H9 (cell line): ENCODE data around the gene UGT2B15. TPM values are rescaled to one million over a fixed set of nuclear protein-coding genes. Genes with fewer than 3 reads are reported as not detected.

Source experiments
- DNase-seq: peaks from one replicate; pipeline ENCODE4 v3.0.0-alpha.2; 2017
- H2AFZ ChIP-seq: one replicate; pipeline ENCODE4 v1.6.1; 2013; ENCODE audit warnings: mild to moderate bottlenecking, low read length, control low read depth, moderate library complexity
- H2AK5ac ChIP-seq: 2 replicates; pipeline ENCODE4 v1.6.1; 2013; ENCODE audit warnings: low read length, control low read depth, mixed read lengths; ENCODE audit not compliant: insufficient read length
- H2BK120ac ChIP-seq: one replicate; pipeline ENCODE4 v1.6.1; 2013; ENCODE audit warnings: low read depth, mild to moderate bottlenecking, low read length, control low read depth, inconsistent platforms; ENCODE audit not compliant: poor library complexity, severe bottlenecking
- H2BK12ac ChIP-seq: 2 replicates; pipeline ENCODE4 v1.6.1; 2013; ENCODE audit warnings: low read length, control low read depth, mixed read lengths, low read depth; ENCODE audit not compliant: insufficient read length
- H2BK15ac ChIP-seq: 2 replicates; pipeline ENCODE4 v1.6.1; 2013; ENCODE audit warnings: low read depth, low read length, control low read depth
- H2BK20ac ChIP-seq: one replicate; pipeline ENCODE4 v1.6.1; 2013; ENCODE audit warnings: low read depth, mild to moderate bottlenecking, low read length, control low read depth, inconsistent platforms; ENCODE audit not compliant: poor library complexity, severe bottlenecking
- H2BK5ac ChIP-seq: 2 replicates; pipeline ENCODE4 v1.6.1; 2013; ENCODE audit warnings: low read length, control low read depth, mixed read lengths; ENCODE audit not compliant: insufficient read length
- H3K14ac ChIP-seq: 2 replicates; pipeline ENCODE4 v1.6.1; 2013; ENCODE audit warnings: low read length, control low read depth; ENCODE audit not compliant: insufficient read depth
- H3K18ac ChIP-seq: 2 replicates; pipeline ENCODE4 v1.6.1; 2013; ENCODE audit warnings: low read depth, mild to moderate bottlenecking, mixed read lengths, low read length, control low read depth; ENCODE audit not compliant: insufficient read length
- H3K23ac ChIP-seq: 2 replicates; pipeline ENCODE4 v1.6.1; 2013; ENCODE audit warnings: low read length, control low read depth, mixed read lengths, low read depth; ENCODE audit not compliant: insufficient read length
- H3K23me2 ChIP-seq: 2 replicates; pipeline ENCODE4 v1.6.1; 2013; ENCODE audit warnings: low read depth, mild to moderate bottlenecking, mixed read lengths, low read length, control low read depth; ENCODE audit not compliant: insufficient read length, poor library complexity, severe bottlenecking
- H3K27ac ChIP-seq: 2 replicates; pipeline ENCODE4 v1.5.1; 2013; ENCODE audit warnings: low read length, control low read depth, mixed read lengths, low read depth; ENCODE audit not compliant: insufficient read length
- H3K27me3 ChIP-seq: 2 replicates; pipeline ENCODE4 v1.6.1; 2013; ENCODE audit warnings: low read length, control low read depth, inconsistent platforms; ENCODE audit not compliant: insufficient read depth
- H3K4ac ChIP-seq: 2 replicates; pipeline ENCODE4 v1.6.1; 2013; ENCODE audit warnings: low read depth, mild to moderate bottlenecking, control low read depth, inconsistent platforms, low read length, moderate library complexity
- H3K4me1 ChIP-seq: 2 replicates; pipeline ENCODE4 v1.6.1; 2013; ENCODE audit warnings: low read length, control low read depth, inconsistent platforms; ENCODE audit not compliant: insufficient read depth
- H3K4me2 ChIP-seq: 2 replicates; pipeline ENCODE4 v1.6.1; 2013; ENCODE audit warnings: low read length, control low read depth, mixed read lengths; ENCODE audit not compliant: insufficient read length, insufficient read depth
- H3K56ac ChIP-seq: 2 replicates; pipeline ENCODE4 v1.6.1; 2013; ENCODE audit warnings: low read depth, mild to moderate bottlenecking, mixed read lengths, low read length, control low read depth; ENCODE audit not compliant: insufficient read length
- H3K79me1 ChIP-seq: 2 replicates; pipeline ENCODE4 v1.6.1; 2013; ENCODE audit warnings: low read depth, mild to moderate bottlenecking, moderate library complexity, low read length, control low read depth, inconsistent platforms; ENCODE audit not compliant: insufficient read depth, poor library complexity, severe bottlenecking
- H3K79me2 ChIP-seq: 2 replicates; pipeline ENCODE4 v1.6.1; 2013; ENCODE audit warnings: low read length, control low read depth, inconsistent platforms; ENCODE audit not compliant: insufficient read depth
- H3K9ac ChIP-seq: 2 replicates; pipeline ENCODE4 v1.6.1; 2013; ENCODE audit warnings: low read length, control low read depth, mixed read lengths; ENCODE audit not compliant: insufficient read length; ENCODE audit errors: extremely low read depth
- H3K9me3 ChIP-seq: one replicate; pipeline ENCODE4 v1.6.1; 2013; ENCODE audit warnings: low read depth, low read length, inconsistent platforms; ENCODE audit not compliant: control insufficient read depth
- H3T11ph ChIP-seq: one replicate; pipeline ENCODE4 v1.6.1; 2013; ENCODE audit warnings: mild to moderate bottlenecking, low read length, control low read depth, inconsistent platforms
- H4K20me1 ChIP-seq: one replicate; pipeline ENCODE4 v1.6.1; 2013; ENCODE audit not compliant: control insufficient read depth, insufficient read length, insufficient read depth
- H4K5ac ChIP-seq: 2 replicates; pipeline ENCODE4 v1.6.1; 2013; ENCODE audit warnings: low read depth, mild to moderate bottlenecking, mixed read lengths, low read length, control low read depth; ENCODE audit not compliant: insufficient read length
- H4K8ac ChIP-seq: replicated peaks from 2 replicates; pipeline ENCODE4 v1.6.1; 2013; ENCODE audit warnings: low read length, control low read depth, mixed read lengths, low read depth; ENCODE audit not compliant: insufficient read length
- H4K91ac ChIP-seq: 2 replicates; pipeline ENCODE4 v1.6.1; 2013; ENCODE audit warnings: low read depth, mild to moderate bottlenecking, moderate library complexity, mixed read lengths, low read length, control low read depth; ENCODE audit not compliant: insufficient read length
- H3K27ac Mint-ChIP-seq, 3 experiments: 2 replicates in 2 of 3; 3 replicates in 1 of 3; pipeline ENCODE4 v1.8.0; 2020 to 2021; ENCODE audit warnings: mixed read lengths in 3 of 3, mild to moderate bottlenecking in 1 of 3, moderate library complexity in 1 of 3
- H3K27me3 Mint-ChIP-seq: 2 replicates; pipeline ENCODE4 v1.8.0; 2021; ENCODE audit warnings: low read depth, mild to moderate bottlenecking, moderate library complexity, mixed read lengths
- H3K36me3 Mint-ChIP-seq, 3 experiments: 2 replicates in 2 of 3; 3 replicates in 1 of 3; pipeline ENCODE4 v1.8.0; 2020 to 2021; ENCODE audit warnings: low read depth in 3 of 3, mixed read lengths in 3 of 3; ENCODE audit not compliant: insufficient read depth in 1 of 3
- H3K4me1 Mint-ChIP-seq, 2 experiments: 2 replicates each; pipeline ENCODE4 v1.8.0; 2020; ENCODE audit warnings: mixed read lengths in 2 of 2
- H3K4me3 Mint-ChIP-seq, 2 experiments: 2 replicates in 1 of 2; 3 replicates in 1 of 2; pipeline ENCODE4 v1.8.0; 2020 to 2021; ENCODE audit warnings: mild to moderate bottlenecking in 2 of 2, mixed read lengths in 2 of 2, moderate library complexity in 1 of 2
- H3K9me3 Mint-ChIP-seq, 2 experiments: 2 replicates in 1 of 2; 3 replicates in 1 of 2; pipeline ENCODE4 v1.8.0; 2020; ENCODE audit warnings: mild to moderate bottlenecking in 2 of 2, mixed read lengths in 2 of 2, moderate library complexity in 1 of 2
- CTCF ChIP-seq: fragments of 200-600 bp; sonication (generic); conservative IDR thresholded peaks from 3 replicates; pipeline ENCODE4 v1.8.0; 2021; ENCODE audit warnings: antibody characterized with exemption, mild to moderate bottlenecking
- WGBS: extraction: QIAGEN DNeasy Blood & Tissue Kit; methylation state at CpG from one replicate; pipeline ENCODE4 v1.1.7; 2013; ENCODE audit warnings: missing lambda C conversion rate, low lambda C conversion rate, mixed read lengths; ENCODE audit not compliant: insufficient read length; ENCODE audit errors: extremely low coverage; 5-methylcytosine and 5-hydroxymethylcytosine counted together
- total RNA-seq: library from RNA; stranded (reverse); gene quantifications from 2 replicates; pipeline ENCODE4 v1.2.1, GENCODE V29; 2021

Gene UGT2B15
- total RNA-seq, 1 experiment from 2014 or later = not detected

DNA sequence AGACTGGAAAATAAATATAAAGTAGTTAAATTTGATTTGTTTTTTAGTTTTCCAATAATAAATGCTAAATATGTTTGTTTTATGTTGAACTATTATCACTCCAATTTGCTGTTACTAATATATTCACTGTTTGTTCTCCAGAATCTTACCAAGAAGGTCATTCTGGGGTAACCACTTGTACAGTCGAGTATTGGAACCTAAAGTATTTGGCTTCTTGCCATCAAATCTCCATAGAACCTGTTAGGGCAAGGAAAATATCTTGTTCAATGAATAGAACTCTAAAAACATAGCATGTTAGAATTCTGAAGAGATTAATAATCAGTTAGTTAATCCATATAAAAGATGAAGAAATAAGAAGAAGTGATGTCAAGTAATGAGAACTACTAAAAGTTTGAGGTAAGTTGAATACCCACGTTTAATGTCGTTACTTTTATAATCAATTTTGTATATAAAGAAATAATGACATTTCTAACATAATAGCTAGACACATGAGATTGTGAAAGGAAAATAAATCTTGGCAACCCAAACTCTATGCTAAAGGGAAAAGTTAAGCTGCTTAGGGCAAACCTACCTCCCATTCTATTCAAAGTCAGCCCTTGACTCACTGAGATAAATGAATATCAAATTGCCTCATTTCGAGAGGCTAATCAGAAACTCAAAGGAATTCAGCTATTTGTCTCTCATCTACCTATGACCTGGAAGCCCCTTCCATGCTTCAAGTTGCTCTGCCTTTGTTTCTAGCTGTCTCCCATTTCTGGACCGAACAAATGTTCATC, 15.3 kb downstream of the UGT2B15 start:
- Histone ChIP-seq H3K18ac (no peak overlapping the region), H3K4me1 (peaks cover 8% of the 10 kb centered on the region; the same call in 1 of the 2 replicates), H3K23ac (no peak overlapping the region), H2BK120ac (no peak overlapping the region), H2BK20ac (no peak overlapping the region), H3K79me1 (no peaks in the 10 kb centered on the region), H4K20me1 (no peaks in the 10 kb centered on the region), H4K8ac (no peak overlapping the region), H2AFZ (no peak overlapping the region), H3K27ac (no peak overlapping the region), H3K4ac (no peak overlapping the region), H4K91ac (no peak overlapping the region), H4K5ac (no peak overlapping the region), H3K14ac (no peak overlapping the region), H3K27me3 (no peaks in the 10 kb centered on the region), H3K56ac (no peak overlapping the region), H3K23me2 (no peaks in the 10 kb centered on the region), H3T11ph (no peak overlapping the region), H3K4me2 (no peak overlapping the region), H2BK5ac (no peak overlapping the region), H2BK15ac (no peak overlapping the region), H3K9ac (no peak overlapping the region), H3K9me3 (no peaks in the 10 kb centered on the region), H3K79me2 (no peaks in the 10 kb centered on the region), H2BK12ac (no peak overlapping the region), H2AK5ac (no peak overlapping the region)
- no peak overlapping the region for H3K4me3 Mint-ChIP-seq
- no peak for TF ChIP-seq CTCF
- H3K9me3 Mint-ChIP-seq = peaks cover 5% of the 10 kb centered on the region in 2 experiments; a peak in 4 of 5 replicates
- no CpG with 5 or more reads among the region's 5 CpGs for WGBS
- peaks cover 28 to 32% of the 10 kb centered on the region in 2 experiments for H3K4me1 Mint-ChIP-seq
- no peaks in the 10 kb centered on the region for H3K27me3 Mint-ChIP-seq
- no peak for DNase-seq
- H3K36me3 Mint-ChIP-seq = peaks cover 3 to 10% (median 4%) of the 10 kb centered on the region in 3 experiments; a peak in 6 of 7 replicates
- no peak overlapping the region; a peak in 2 of 7 replicates for H3K27ac Mint-ChIP-seq
